ENCODE data around the gene HTR2C. TPM values are rescaled to one million over a fixed set of nuclear protein-coding genes. Genes with fewer than 3 reads are reported as not detected.

HTR2C gene
- total RNA-seq, result not detected

- 11 to 16% methylated on average over 27 to 34 of the region's 34 CpGs for WGBS, 2 donors
- intact Hi-C loops (cut with DNase I; ENCODE audit: low total_unique reads), result no loop called here
- TF ChIP-seq POLR2A (IDR thresholded peaks at IDR 0.05), result no peak
- TF ChIP-seq CTCF (IDR thresholded peaks at IDR 0.05), result no peak
- DNase-seq (ENCODE audit: low spot score in 2 of 2), result no peak
- H3K4me3 ChIP-seq (ENCODE audit: low read depth, poor library complexity, severe bottlenecking), result no peak within 1 kb of the TSS
Measured at GRCh38 chrX:114583646-114584374, at the start of gene HTR2C. Gene HTR2C (plus strand): TSS chrX:114584086. CDS start chrX:114726937, 142,851 bp downstream.

- 23 to 25% methylated on average over 4 of the region's 4 CpGs for WGBS, 2 donors
Measured at GRCh38 chrX:114580336-114580735, 3.5 kb upstream of the HTR2C start.

GRCh38 chrX:114581528-114582263, 2.2 kb upstream of the HTR2C start:
- TF ChIP-seq POLR2A (IDR thresholded peaks at IDR 0.05) (no peak), CTCF (IDR thresholded peaks at IDR 0.05) (no peak)
- WGBS, 2 donors, result 3 to 9% methylated on average over 21 to 35 of the region's 45 CpGs
- intact Hi-C loops (cut with DNase I; ENCODE audit: low total_unique reads), result no loop called here
- no peak overlapping the region for H3K4me3 ChIP-seq (ENCODE audit: low read depth, poor library complexity, severe bottlenecking)
- no peak for DNase-seq (ENCODE audit: low spot score in 2 of 2)

More at GRCh38 chrX:114580336-114580735, 3.5 kb upstream of the HTR2C start:
- TF ChIP-seq POLR2A (IDR thresholded peaks at IDR 0.05) (no peak), CTCF (IDR thresholded peaks at IDR 0.05) (no peak)
- no peak overlapping the region for H3K4me3 ChIP-seq (ENCODE audit: low read depth, poor library complexity, severe bottlenecking)
- intact Hi-C loops (cut with DNase I; ENCODE audit: low total_unique reads), result no loop called here
- DNase-seq (ENCODE audit: low spot score in 2 of 2), result no peak

GRCh38 chrX:114582264-114582632, 1.6 kb upstream of the HTR2C start:
- WGBS, 2 donors, result 11 to 30% methylated on average over 12 of the region's 12 CpGs
- no peak overlapping the region for H3K4me3 ChIP-seq (ENCODE audit: low read depth, poor library complexity, severe bottlenecking)
- intact Hi-C loops (cut with DNase I; ENCODE audit: low total_unique reads), result no loop called here
- DNase-seq (ENCODE audit: low spot score in 2 of 2), result no peak
- TF ChIP-seq POLR2A (IDR thresholded peaks at IDR 0.05) (no peak), CTCF (IDR thresholded peaks at IDR 0.05) (no peak)

- TF ChIP-seq POLR2A (IDR thresholded peaks at IDR 0.05) (no peak), CTCF (IDR thresholded peaks at IDR 0.05) (no peak)
- WGBS, 2 donors, result 8 to 14% methylated on average over 17 to 36 of the region's 36 CpGs
- no peak overlapping the region for H3K4me3 ChIP-seq (ENCODE audit: low read depth, poor library complexity, severe bottlenecking)
- no peak for DNase-seq (ENCODE audit: low spot score in 2 of 2)
- intact Hi-C loops (cut with DNase I; ENCODE audit: low total_unique reads), result no loop called here
Measured at GRCh38 chrX:114582698-114583395, 1.0 kb upstream of the HTR2C start.

Measured in lower leg skin (tissue), 4 donors.